H1 (cell line): Measurements from ENCODE around the gene NRIP2. TPM values are rescaled to one million over a fixed set of nuclear protein-coding genes. Genes with fewer than 3 reads are reported as not detected.
"Not testable (repeated sequence)": the region's sequence is repeated elsewhere in the genome, so short reads cannot be mapped to it uniquely, and the experiment has no call there.

ENCODE experiments used
- CTCF ChIA-PET: fragments of 300-600 bp; sonication (Branson Sonifier 250); formaldehyde crosslinking; loops from one replicate; lab custom pipeline; 2021; ENCODE audit not compliant: partially characterized antibody; lab: Charles Lee
- POLR2A ChIA-PET: fragments of 300-600 bp; sonication (Branson Sonifier 250); formaldehyde crosslinking; loops from one replicate; lab custom pipeline; 2021; ENCODE audit warnings: inconsistent platforms; ENCODE audit not compliant: partially characterized antibody; lab: Charles Lee
- DNase-seq, 2 experiments: peaks; one replicate each; pipeline versions ENCODE4 v3.0.0 to v3.0.0-alpha.2; 2010 to 2022; ENCODE audit warnings: low spot score in 2 of 2, low read depth in 1 of 2, mixed read lengths in 1 of 2
- FAIRE-seq: peaks from 2 replicates; lab custom pipeline; 2011; peaks lifted over from hg19 to GRCh38; lab: Jason Lieb, UNC
- H2AFZ ChIP-seq: 2 replicates; pipeline ENCODE4 v1.8.1; 2012; ENCODE audit warnings: low read length, inconsistent platforms
- H2AK5ac ChIP-seq: 2 replicates; pipeline ENCODE4 v1.6.1; 2013; ENCODE audit warnings: low read depth, low read length
- H2BK120ac ChIP-seq: replicated peaks from 2 replicates; pipeline ENCODE3; 2013; ENCODE audit warnings: low read depth, low read length, inconsistent platforms
- H2BK12ac ChIP-seq: 2 replicates; pipeline ENCODE4 v1.6.1; 2013; ENCODE audit warnings: low read depth, low read length
- H2BK15ac ChIP-seq: 2 replicates; pipeline ENCODE4 v1.6.1; 2013; ENCODE audit warnings: low read length
- H2BK20ac ChIP-seq: 2 replicates; pipeline ENCODE4 v1.6.1; 2013; ENCODE audit warnings: low read length
- H2BK5ac ChIP-seq: 2 replicates; pipeline ENCODE4 v1.6.1; 2013; ENCODE audit warnings: low read depth, low read length
- H3K14ac ChIP-seq: 2 replicates; pipeline ENCODE4 v1.6.1; 2013; ENCODE audit warnings: inconsistent platforms; ENCODE audit not compliant: insufficient read length
- H3K18ac ChIP-seq: 2 replicates; pipeline ENCODE4 v1.6.1; 2013; ENCODE audit warnings: low read length; ENCODE audit errors: extremely low read depth
- H3K23ac ChIP-seq: 2 replicates; pipeline ENCODE4 v1.6.1; 2013; ENCODE audit warnings: inconsistent platforms; ENCODE audit not compliant: insufficient read length
- H3K23me2 ChIP-seq: 2 replicates; pipeline ENCODE4 v1.6.1; 2013; ENCODE audit warnings: low read depth, low read length
- H3K27ac ChIP-seq: 2 replicates; pipeline ENCODE4 v1.6.1; 2011; ENCODE audit warnings: low read depth, low read length, inconsistent platforms
- H3K27me3 ChIP-seq, 4 experiments: replicated peaks in 1 of 4; 1 replicate in 1 of 4; 2 replicates in 3 of 4; pipeline versions ENCODE4 v1.6.1 to v1.8.1; 2011 to 2013; ENCODE audit warnings: low read length in 3 of 4, mild to moderate bottlenecking in 3 of 4, inconsistent platforms in 2 of 4, mixed read lengths in 2 of 4, moderate library complexity in 1 of 4; ENCODE audit not compliant: control insufficient read depth in 3 of 4, insufficient read depth in 3 of 4; ENCODE audit errors: extremely low read depth in 1 of 4
- H3K36me3 ChIP-seq, 4 experiments: 2 replicates each; pipeline versions ENCODE4 v1.6.1 to v1.8.1; 2011 to 2013; ENCODE audit warnings: mild to moderate bottlenecking in 4 of 4, low read length in 3 of 4, moderate library complexity in 2 of 4, control low read depth in 1 of 4, inconsistent platforms in 1 of 4; ENCODE audit not compliant: insufficient read depth in 4 of 4, control insufficient read depth in 2 of 4
- H3K4ac ChIP-seq: replicated peaks from 2 replicates; pipeline ENCODE3; 2013; ENCODE audit warnings: low read length, low read depth, mixed read lengths, inconsistent platforms; ENCODE audit not compliant: insufficient read length
- H3K4me1 ChIP-seq, 4 experiments: replicated peaks in 1 of 4; 1 replicate in 1 of 4; 2 replicates in 3 of 4; pipeline versions ENCODE4 v1.6.1 to v1.8.1; 2011 to 2013; ENCODE audit warnings: low read length in 3 of 4, inconsistent platforms in 2 of 4, mixed read lengths in 1 of 4; ENCODE audit not compliant: insufficient read depth in 4 of 4, control insufficient read depth in 3 of 4
- H3K4me2 ChIP-seq, 2 experiments: 2 replicates each; pipeline versions ENCODE4 v1.6.1 to v1.8.1; 2011 to 2013; ENCODE audit warnings: low read depth in 2 of 2, low read length in 2 of 2, control low read depth in 1 of 2, inconsistent platforms in 1 of 2, mild to moderate bottlenecking in 1 of 2; ENCODE audit not compliant: insufficient read depth in 1 of 2
- H3K4me3 ChIP-seq, 4 experiments: fragments of 200-600, 300-600 bp in 1 of 4; sonication (generic), shearing (Covaris generic), sonication (Bioruptor Twin) in 1 of 4; 2 replicates each; pipeline versions ENCODE4 v1.5.1 to v1.8.1; 2011 to 2016; ENCODE audit warnings: low read length in 4 of 4, low read depth in 3 of 4, control low read depth in 2 of 4, inconsistent platforms in 2 of 4, mild to moderate bottlenecking in 2 of 4, mixed read lengths in 1 of 4, moderate library complexity in 1 of 4; ENCODE audit not compliant: insufficient read depth in 2 of 4; ENCODE audit errors: extremely low read depth in 1 of 4
- H3K56ac ChIP-seq: replicated peaks from 2 replicates; pipeline ENCODE3; 2013; ENCODE audit warnings: low read depth, mild to moderate bottlenecking, mixed read lengths, low read length, inconsistent platforms; ENCODE audit not compliant: insufficient read length
- H3K79me1 ChIP-seq: 2 replicates; pipeline ENCODE4 v1.6.1; 2013; ENCODE audit warnings: low read depth, low read length, control low read depth
- H3K79me2 ChIP-seq, 2 experiments: 2 replicates each; pipeline versions ENCODE4 v1.6.1 to v1.8.1; 2012 to 2013; ENCODE audit warnings: low read length in 2 of 2, mild to moderate bottlenecking in 2 of 2, inconsistent platforms in 1 of 2; ENCODE audit not compliant: insufficient read depth in 2 of 2, control insufficient read depth in 1 of 2
- H3K9ac ChIP-seq, 4 experiments: replicated peaks in 1 of 4; 1 replicate in 1 of 4; 2 replicates in 3 of 4; pipeline versions ENCODE4 v1.6.1 to v1.8.1; 2011 to 2013; ENCODE audit warnings: low read depth in 3 of 4, low read length in 3 of 4, control low read depth in 2 of 4, mild to moderate bottlenecking in 2 of 4, moderate library complexity in 2 of 4, inconsistent platforms in 1 of 4; ENCODE audit errors: extremely low read depth in 1 of 4
- H3K9me3 ChIP-seq, 2 experiments: 2 replicates each; pipeline versions ENCODE4 v1.6.1 to v1.8.1; 2012 to 2013; ENCODE audit warnings: mild to moderate bottlenecking in 2 of 2, moderate library complexity in 2 of 2, control low read depth in 1 of 2, inconsistent platforms in 1 of 2, low read depth in 1 of 2, low read length in 1 of 2, mixed read lengths in 1 of 2; ENCODE audit not compliant: insufficient read depth in 2 of 2
- H4K20me1 ChIP-seq, 2 experiments: replicated peaks in 1 of 2; 2 replicates each; pipeline versions ENCODE3 to v1.8.1; 2011 to 2013; ENCODE audit warnings: inconsistent platforms in 2 of 2, low read length in 2 of 2, mild to moderate bottlenecking in 1 of 2; ENCODE audit not compliant: insufficient read depth in 2 of 2, control insufficient read depth in 1 of 2
- H4K5ac ChIP-seq: 2 replicates; pipeline ENCODE4 v1.6.1; 2013; ENCODE audit warnings: low read length, low read depth, mixed read lengths, inconsistent platforms; ENCODE audit not compliant: insufficient read length
- H4K8ac ChIP-seq: 2 replicates; pipeline ENCODE4 v1.8.0; 2013; ENCODE audit warnings: mild to moderate bottlenecking, moderate library complexity, low read length, inconsistent platforms; ENCODE audit not compliant: insufficient read depth; ENCODE audit errors: extremely low read depth
- H4K91ac ChIP-seq: replicated peaks from 2 replicates; pipeline ENCODE3; 2013; ENCODE audit warnings: low read length, mixed read lengths, inconsistent platforms; ENCODE audit not compliant: insufficient read length
- WGBS, 2 experiments: shearing (Covaris generic) in 1 of 2; methylation state at CpG; one replicate each; pipeline versions ENCODE4 v1.1.6 to v1.1.7; 2013 to 2015; ENCODE audit warnings: low lambda C conversion rate in 2 of 2, mixed read lengths in 2 of 2, inconsistent platforms in 1 of 2, low coverage in 1 of 2, missing lambda C conversion rate in 1 of 2; ENCODE audit not compliant: insufficient replicate concordance in 2 of 2, insufficient coverage in 1 of 2, insufficient read length in 1 of 2; ENCODE audit errors: extremely low coverage in 1 of 2, missing lambda C conversion rate in 1 of 2; 5-methylcytosine and 5-hydroxymethylcytosine counted together
- polyA plus RNA-seq, 7 experiments: library from polyadenylated mRNA; depleted of rRNA in 3 of 7; stranded (reverse) in 5 of 7; unstranded in 2 of 7; fragments of >200 nt in 5 of 7; fragments of 200-250 nt in 2 of 7; gene quantifications; 1 replicate in 5 of 7; 2 replicates in 1 of 7; 4 replicates in 1 of 7; pipeline versions ENCODE4 v1.2.1 to v1.2.3, GENCODE V29; 2011 to 2013; ENCODE audit warnings: missing spikeins in 2 of 7, mixed read lengths in 2 of 7
- total RNA-seq: library from RNA; stranded (reverse); fragmentation: NEBNext Ultra II Directional; extraction: Animal tissue kit (Norgen Biotek cat#: 25700); gene quantifications from 2 replicates; pipeline ENCODE4 v1.2.1, GENCODE V29; 2021

The NRIP2 gene
- total and polyA plus RNA-seq, 2 of the 8 experiments (the other 6 are each of a cell fraction or from before 2014, with no cell fraction given) = 0.06 TPM; not detected in 1

- FAIRE-seq, H3K9ac ChIP-seq, H3K4ac ChIP-seq, H2BK20ac ChIP-seq, H3K79me2 ChIP-seq, H3K4me2 ChIP-seq, DNase-seq, H3K27me3 ChIP-seq, H3K79me1 ChIP-seq, H3K23me2 ChIP-seq, H3K9me3 ChIP-seq, H4K20me1 ChIP-seq, H2BK120ac ChIP-seq, H2BK12ac ChIP-seq, H3K23ac ChIP-seq, H2BK15ac ChIP-seq, H3K56ac ChIP-seq, H3K4me3 ChIP-seq, H3K18ac ChIP-seq, H4K5ac ChIP-seq, H2AK5ac ChIP-seq, H2BK5ac ChIP-seq, H3K27ac ChIP-seq, H4K8ac ChIP-seq, H3K14ac ChIP-seq, H2AFZ ChIP-seq, H4K91ac ChIP-seq, H3K4me1 ChIP-seq: not testable (repeated sequence)
- H3K36me3 ChIP-seq = peaks cover 28 to 83% (median 66%) of the 10 kb centered on the region in 4 experiments
- ChIA-PET POLR2A (interaction anchor here (0.7 to 2.3 kb wide), 6 partner anchors 10 to 63 kb away, joined by 3 to 5 read pairs (median 3); partner anchors contain the start of genes FOXM1 and RHNO1), CTCF (interaction anchor here (0.6 to 4.0 kb wide), 10 partner anchors 10 to 179 kb away, joined by 3 to 20 read pairs (median 4); partner anchors contain the start of genes FOXM1 and RHNO1)
- 94% methylated on average over 7 of the region's 7 CpGs; no CpG with 5 or more reads in 1 of the 2 experiments for WGBS, 2 experiments
Measured at GRCh38 chr12:2863402-2863801, 28.6 kb upstream of the NRIP2 start.
